HL-60 (cell line): Measurements from ENCODE around the gene GLRX2.

Experiments
- CTCF ChIP-seq: IDR thresholded peaks from one replicate; pipeline ENCODE4 v1.5.1; 2011; ENCODE audit warnings: low read length, control low read depth, inconsistent platforms; ENCODE audit not compliant: insufficient read depth
- GABPA ChIP-seq: IDR thresholded peaks from 2 replicates; pipeline ENCODE4 v1.6.1; 2012; ENCODE audit warnings: low read depth
- POLR2AphosphoS5 ChIP-seq: IDR thresholded peaks from 2 replicates; pipeline ENCODE4 v1.6.1; 2012; ENCODE audit warnings: low read depth
- SPI1 ChIP-seq: IDR thresholded peaks from 2 replicates; pipeline ENCODE4 v1.6.1; 2012; ENCODE audit warnings: low read depth, mild to moderate bottlenecking, borderline replicate concordance
- TF ChIP-seq, protein P1 (sequence below): IDR thresholded peaks from 2 replicates; pipeline ENCODE4 v1.6.1; 2012; ENCODE audit warnings: low read depth; ENCODE audit not compliant: insufficient replicate concordance

DNA sequence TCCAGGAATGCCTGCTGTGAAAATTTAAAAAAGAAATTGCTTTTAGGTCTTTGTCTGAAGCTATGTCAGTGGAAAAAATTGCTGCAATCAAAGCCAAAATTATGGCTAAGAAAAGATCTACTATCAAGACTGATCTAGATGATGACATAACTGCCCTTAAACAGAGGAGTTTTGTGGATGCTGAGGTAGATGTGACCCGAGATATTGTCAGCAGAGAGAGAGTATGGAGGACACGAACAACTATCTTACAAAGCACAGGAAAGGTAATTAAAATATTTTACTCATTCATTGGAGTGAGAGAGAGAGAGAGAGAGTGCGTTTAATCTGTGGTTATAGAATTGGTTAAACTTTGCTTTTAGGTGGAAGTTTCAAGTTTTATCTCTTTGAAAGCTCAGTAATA lies 36.6 kb upstream of the GLRX2 start:
- TF ChIP-seq CTCF (no peak), POLR2AphosphoS5 (no peak), GABPA (no peak), SPI1 (no peak)
- TF ChIP-seq, protein P1, sequence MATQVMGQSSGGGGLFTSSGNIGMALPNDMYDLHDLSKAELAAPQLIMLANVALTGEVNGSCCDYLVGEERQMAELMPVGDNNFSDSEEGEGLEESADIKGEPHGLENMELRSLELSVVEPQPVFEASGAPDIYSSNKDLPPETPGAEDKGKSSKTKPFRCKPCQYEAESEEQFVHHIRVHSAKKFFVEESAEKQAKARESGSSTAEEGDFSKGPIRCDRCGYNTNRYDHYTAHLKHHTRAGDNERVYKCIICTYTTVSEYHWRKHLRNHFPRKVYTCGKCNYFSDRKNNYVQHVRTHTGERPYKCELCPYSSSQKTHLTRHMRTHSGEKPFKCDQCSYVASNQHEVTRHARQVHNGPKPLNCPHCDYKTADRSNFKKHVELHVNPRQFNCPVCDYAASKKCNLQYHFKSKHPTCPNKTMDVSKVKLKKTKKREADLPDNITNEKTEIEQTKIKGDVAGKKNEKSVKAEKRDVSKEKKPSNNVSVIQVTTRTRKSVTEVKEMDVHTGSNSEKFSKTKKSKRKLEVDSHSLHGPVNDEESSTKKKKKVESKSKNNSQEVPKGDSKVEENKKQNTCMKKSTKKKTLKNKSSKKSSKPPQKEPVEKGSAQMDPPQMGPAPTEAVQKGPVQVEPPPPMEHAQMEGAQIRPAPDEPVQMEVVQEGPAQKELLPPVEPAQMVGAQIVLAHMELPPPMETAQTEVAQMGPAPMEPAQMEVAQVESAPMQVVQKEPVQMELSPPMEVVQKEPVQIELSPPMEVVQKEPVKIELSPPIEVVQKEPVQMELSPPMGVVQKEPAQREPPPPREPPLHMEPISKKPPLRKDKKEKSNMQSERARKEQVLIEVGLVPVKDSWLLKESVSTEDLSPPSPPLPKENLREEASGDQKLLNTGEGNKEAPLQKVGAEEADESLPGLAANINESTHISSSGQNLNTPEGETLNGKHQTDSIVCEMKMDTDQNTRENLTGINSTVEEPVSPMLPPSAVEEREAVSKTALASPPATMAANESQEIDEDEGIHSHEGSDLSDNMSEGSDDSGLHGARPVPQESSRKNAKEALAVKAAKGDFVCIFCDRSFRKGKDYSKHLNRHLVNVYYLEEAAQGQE = no peak
